GM21447 (cell line): ENCODE results near the gene UHMK1.
"Not testable (repeated sequence)": the region's sequence is repeated elsewhere in the genome, so short reads cannot be mapped to it uniquely, and the experiment has no call there.

ENCODE experiments used
- ATAC-seq: cut with Tn5 transposase; IDR thresholded peaks from one replicate; pipeline ENCODE4 v1.9.1; 2021; ENCODE audit not compliant: unreplicated experiment

The UHMK1 gene

GRCh38 chr1:162497723-162498495 is at the start of gene UHMK1:
UHMK1 (plus strand) TSS chr1:162497818; CDS start chr1:162498001, 183 bp downstream.
- ATAC-seq, result peak; percentile 96

DNA sequence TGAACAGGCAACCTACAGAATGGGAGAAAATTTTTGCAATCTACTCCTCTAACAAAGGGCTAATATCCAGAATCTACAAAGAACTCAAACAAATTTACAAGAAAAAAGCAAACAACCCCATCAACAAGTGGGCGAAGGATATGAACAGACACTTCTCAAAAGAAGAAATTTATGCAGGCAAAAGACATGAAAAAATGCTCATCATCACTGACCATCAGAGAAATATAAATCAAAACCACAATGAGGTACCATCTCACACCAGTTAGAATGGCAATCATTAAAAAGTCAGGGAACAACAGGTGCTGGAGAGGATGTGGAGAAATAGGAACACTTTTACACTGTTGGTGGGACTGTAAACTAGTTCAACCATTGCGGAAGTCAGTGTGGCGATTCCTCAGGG is 43.3 kb upstream of the UHMK1 start:
- ATAC-seq, result not testable (repeated sequence)

GRCh38 chr1:162456323-162456722 is 41.3 kb upstream of the UHMK1 start:
- no peak for ATAC-seq

- no peak for ATAC-seq
These were observed 39.4 kb upstream of the UHMK1 start for GRCh38 chr1:162458236-162458635.

- not testable (repeated sequence) for ATAC-seq
These were observed 35.2 kb upstream of the UHMK1 start for GRCh38 chr1:162462425-162462824.

DNA sequence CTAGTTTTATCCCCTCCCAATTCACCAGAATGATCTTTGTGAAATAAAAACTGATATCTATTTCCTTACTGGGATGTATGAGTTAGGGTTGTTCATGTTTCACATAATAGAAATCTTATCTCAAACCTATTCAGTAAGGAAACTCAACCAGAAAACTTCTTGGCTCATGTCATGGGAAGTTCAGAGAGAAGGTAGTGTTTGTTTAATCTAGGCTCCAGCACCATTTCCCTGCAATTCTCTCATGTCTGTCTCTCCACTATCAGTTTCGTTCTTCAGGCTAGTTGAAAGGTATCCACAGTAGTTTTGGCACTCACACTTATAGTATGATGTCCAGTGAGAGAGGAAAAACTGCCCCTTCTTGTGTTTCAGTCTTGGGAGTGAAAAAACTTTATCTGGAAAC is 34.6 kb upstream of the UHMK1 start:
- ATAC-seq, result no peak

- ATAC-seq, result no peak
These were observed 30.8 kb upstream of the UHMK1 start for GRCh38 chr1:162466797-162467196.

DNA sequence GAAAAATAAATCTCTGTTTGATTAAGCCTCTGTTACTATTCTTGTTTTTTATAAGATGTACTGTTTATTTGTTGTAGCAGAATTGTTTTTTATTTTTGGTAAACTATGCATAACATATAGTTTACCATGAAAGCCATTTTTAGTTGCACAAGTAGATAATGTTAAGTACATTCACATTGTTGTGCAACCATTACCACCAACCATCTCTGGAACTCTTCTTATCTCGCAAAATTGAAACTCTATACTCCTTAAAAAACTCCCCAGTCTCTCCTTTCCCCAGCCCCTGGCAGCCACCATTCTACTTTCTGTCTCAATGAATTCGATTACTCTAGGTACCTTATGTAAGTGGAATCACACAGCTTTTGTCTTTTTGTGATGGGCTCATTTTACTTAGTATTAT is 27.4 kb upstream of the UHMK1 start:
- ATAC-seq, result no peak

DNA sequence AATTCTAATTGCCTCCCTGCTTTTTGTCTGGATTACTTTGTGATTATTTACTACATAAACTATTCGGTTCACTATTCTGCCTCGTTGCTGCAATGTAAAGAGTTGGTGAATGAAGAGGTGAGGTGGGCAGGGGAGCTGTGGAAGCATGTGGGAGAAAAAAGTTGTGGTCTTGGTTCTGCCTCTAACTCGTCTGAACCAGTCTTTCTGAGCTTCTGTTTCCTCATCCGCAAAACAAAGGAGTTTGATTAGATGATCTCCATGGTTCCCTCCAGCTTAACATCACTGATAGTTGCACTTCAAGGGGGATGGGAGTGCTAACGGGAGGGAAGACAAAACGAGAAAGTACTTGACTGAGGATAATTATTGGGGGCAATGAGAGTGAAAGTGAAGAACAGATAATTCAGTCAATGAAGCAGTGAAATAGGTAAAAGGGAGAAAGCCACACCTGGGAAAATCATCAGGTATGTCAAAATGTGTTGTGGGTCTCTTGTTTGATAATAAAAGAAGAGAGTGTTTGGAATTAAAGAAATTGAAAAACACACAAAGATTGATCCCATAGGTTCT is 26.2 kb upstream of the UHMK1 start:
- ATAC-seq, result no peak

GRCh38 chr1:162475089-162475488 is 22.5 kb upstream of the UHMK1 start:
- no peak for ATAC-seq

DNA sequence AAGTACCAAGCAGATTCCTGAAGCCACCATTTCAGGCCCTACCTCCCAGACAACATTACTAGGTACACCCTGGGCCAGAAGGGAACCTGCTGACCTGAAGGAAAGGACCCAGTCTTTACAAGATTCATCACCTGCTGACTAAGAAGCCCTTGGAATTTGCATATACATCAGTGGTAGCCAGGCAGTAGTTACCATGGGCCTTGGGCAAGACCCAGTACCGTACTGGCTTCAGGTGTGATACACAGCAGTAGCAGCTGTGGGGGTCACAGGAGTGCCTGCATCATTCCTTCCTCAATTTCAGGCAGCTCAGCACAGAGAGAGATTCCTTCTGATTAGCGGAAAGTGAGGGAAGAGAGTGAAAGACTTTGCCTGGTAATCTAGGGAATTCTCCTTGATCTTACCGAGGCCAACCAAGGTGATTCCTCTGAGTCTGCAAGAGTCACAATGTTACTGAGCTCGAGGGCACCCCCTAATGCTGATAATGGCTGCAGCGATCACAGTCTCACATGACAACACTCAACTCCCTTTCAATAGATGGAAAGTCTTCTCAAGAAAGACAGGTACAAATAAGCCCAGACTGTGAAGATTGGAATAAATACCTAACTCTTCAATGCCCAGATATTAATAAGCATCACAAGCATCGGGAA is 22.0 kb upstream of the UHMK1 start:
- no peak for ATAC-seq

GRCh38 chr1:162476620-162477019 is 21.0 kb upstream of the UHMK1 start:
- no peak for ATAC-seq

GRCh38 chr1:162485236-162485635 is 12.4 kb upstream of the UHMK1 start:
- ATAC-seq, result no peak

DNA sequence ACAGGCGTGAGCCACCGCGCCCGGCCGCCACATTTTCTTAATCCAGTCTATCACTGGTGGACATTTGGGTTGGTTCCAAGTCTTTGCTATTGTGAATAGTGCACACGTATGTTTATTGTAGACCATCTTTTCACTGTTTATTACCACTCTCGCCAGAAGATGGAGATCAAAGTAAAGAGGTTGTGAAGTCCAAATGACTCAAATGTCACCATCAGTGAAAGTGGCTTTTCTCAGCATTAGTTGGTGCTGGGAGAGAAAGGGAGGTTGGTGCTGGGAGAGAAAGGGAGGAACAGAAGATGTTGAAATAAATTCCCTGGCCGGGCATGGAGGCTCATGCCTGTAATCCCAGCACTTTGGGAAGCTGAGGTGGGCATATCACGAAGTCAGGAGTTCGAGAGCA is 10.4 kb upstream of the UHMK1 start:
- ATAC-seq, result no peak

- ATAC-seq, result no peak
These were observed 9.4 kb upstream of the UHMK1 start for GRCh38 chr1:162488219-162488618.

- ATAC-seq, result not testable (repeated sequence)
These were observed 1.9 kb upstream of the UHMK1 start for GRCh38 chr1:162495531-162496233.

DNA sequence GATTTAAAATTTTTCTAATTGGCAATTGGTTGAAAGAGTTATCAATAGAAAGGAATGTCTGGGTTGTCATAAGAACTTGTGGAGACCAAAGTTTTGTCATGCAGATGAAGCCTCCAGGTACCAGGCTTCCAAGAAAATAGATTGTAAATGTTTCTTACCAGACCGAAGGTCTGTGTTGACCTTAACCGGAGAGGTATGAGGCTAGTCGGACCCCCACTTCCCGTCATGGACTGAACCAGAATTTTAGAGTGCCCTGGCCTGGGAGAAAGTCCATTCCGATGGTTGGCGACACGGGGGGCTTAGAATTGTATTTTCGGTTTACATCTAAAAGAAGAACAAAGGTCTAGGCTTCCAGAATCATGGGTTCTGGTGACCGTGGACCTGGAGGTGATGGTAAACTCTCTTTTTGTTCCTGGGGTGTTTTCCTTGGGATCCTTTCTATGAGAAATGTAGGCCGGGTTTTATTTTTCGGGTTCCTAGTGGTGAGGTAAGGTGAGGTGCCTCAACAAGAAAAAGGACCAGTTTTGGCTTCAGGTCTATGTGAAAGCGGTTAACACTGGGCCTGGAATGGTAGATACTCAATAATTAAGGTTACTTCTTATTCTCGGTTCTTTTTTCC is 405 bp upstream of the UHMK1 start:
- no peak for ATAC-seq

GRCh38 chr1:162498496-162498810 is 835 bp downstream of the UHMK1 start:
- peak; percentile 24 for ATAC-seq

GRCh38 chr1:162500805-162501204 is 3.2 kb downstream of the UHMK1 start:
- no peak for ATAC-seq

GRCh38 chr1:162502077-162502476 is 4.5 kb downstream of the UHMK1 start:
- no peak for ATAC-seq

- ATAC-seq, result no peak
These were observed 5.3 kb downstream of the UHMK1 start for GRCh38 chr1:162502928-162503327.
